ENCODE measurements around the gene ANKRD10. TPM values are rescaled to one million over a fixed set of nuclear protein-coding genes. Genes with fewer than 3 reads are reported as not detected.

ANKRD10 gene
- total RNA-seq, 4 donors from 2014 or later = 39.5 to 94.4 (median 56.2) TPM

- WGBS = 71% methylated on average over 19 of the region's 19 CpGs
- peaks cover 36% of the 10 kb centered on the region for H3K4me1 ChIP-seq
Measured at GRCh38 chr13:110873639-110874507, 41.0 kb downstream of the ANKRD10 start.

DNA sequence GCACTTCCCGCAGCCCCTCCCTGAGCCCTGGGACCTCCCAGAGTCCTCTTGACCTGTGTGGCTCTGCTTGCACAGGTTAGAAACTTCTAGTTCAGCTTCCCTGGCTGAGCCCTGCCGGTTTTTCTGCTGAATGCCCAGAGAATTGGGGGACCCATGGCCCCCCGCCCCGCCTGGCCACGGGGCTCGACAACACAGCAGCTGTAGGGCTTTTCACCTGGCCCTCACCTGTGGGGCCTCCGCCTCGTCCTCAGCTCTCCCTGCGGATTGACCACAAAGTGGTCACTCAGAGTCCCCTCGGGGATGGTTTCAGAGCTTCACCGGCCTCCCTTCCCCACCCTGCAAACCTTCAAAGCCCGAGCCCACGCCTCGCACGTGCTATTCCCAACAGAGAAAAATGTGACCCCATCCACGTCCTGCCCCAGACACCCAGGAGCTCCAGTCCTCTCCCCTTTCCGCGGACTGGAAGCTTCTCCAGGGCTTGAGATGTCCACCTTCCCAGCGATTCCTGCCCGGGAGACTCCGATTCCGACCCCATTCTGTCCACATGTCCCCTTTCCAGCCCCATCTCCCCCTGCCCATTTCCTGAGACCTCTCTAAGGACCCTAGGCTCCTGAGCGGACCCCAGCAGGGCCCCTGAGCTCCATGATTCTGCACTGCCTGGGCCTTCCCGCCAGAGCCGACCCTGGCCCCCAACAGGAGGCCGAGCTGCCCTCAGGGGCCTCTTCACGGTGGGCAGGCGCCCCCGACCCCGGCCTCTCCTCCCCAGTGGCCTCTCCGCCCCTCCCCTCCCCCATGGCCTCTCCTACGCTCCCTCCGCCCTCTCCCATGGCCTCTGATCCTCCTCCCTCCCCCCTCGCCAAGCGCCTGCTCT lies 41.9 kb downstream of the ANKRD10 start:
- Histone ChIP-seq H3K4me1 (peaks cover 37% of the 10 kb centered on the region), H3K27me3 (no peaks in the 10 kb centered on the region), H3K9me3 (no peaks in the 10 kb centered on the region), H3K36me3 (no peaks in the 10 kb centered on the region), H3K27ac (no peak overlapping the region), H3K4me3 (no peak overlapping the region)
- no peak for DNase-seq (ENCODE audit: low spot score in 2 of 2)
- WGBS = 86% methylated on average over 35 of the region's 35 CpGs
- no peak for TF ChIP-seq EP300 (IDR thresholded peaks at IDR 0.05)
- TF ChIP-seq CTCF (IDR thresholded peaks at IDR 0.05) = no peak
- TF ChIP-seq POLR2AphosphoS5 (IDR thresholded peaks at IDR 0.05) = no peak
- no peak for TF ChIP-seq POLR2A (IDR thresholded peaks at IDR 0.05)

More at GRCh38 chr13:110873639-110874507, 41.0 kb downstream of the ANKRD10 start:
- Histone ChIP-seq H3K27me3 (no peaks in the 10 kb centered on the region), H3K4me3 (peak overlapping the region; percentile 42), H3K36me3 (no peaks in the 10 kb centered on the region), H3K9me3 (no peaks in the 10 kb centered on the region), H3K27ac (no peak overlapping the region)
- no peak for DNase-seq (ENCODE audit: low spot score in 2 of 2)
- no peak for TF ChIP-seq POLR2AphosphoS5 (IDR thresholded peaks at IDR 0.05)
- no peak for TF ChIP-seq CTCF (IDR thresholded peaks at IDR 0.05)
- TF ChIP-seq EP300 (IDR thresholded peaks at IDR 0.05) = no peak
- TF ChIP-seq POLR2A (IDR thresholded peaks at IDR 0.05) = no peak

DNA sequence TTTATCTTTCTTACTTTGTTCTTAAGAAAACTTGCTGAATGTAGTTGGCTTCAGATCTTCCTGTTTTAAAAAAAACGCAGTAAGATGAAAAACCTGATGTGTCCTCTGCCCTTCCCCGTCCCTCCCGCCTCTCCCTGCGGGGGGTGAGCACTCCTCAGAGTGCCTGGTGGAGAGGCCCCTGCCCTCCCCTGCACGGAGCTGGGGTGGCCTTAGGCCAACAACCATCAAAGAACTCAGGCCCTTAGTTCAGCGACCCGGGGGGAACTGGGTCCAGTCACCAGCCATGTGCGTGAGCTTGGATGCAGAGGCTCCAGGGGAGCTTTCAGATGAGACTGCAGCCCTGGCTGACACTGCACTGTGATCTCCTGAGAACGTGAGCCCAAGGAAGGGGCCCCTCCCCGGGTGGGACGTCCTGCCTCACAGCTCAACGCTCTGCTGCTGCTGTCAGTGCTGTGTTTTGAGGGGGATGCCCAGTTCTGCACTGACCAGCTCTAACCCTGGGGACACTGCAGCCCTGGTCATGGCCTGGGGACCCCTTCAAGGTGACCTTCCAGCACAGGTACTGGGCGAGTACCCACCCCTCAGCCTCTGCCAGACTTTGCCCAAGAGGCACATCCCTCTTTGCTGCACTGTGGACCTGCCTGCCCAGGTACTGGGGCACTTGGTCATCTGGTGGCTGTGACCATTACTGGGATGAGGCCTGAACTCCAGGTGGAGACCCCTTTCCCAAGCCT lies 42.7 kb downstream of the ANKRD10 start:
- Histone ChIP-seq H3K27me3 (no peaks in the 10 kb centered on the region), H3K4me3 (no peak overlapping the region), H3K27ac (no peak overlapping the region), H3K9me3 (no peaks in the 10 kb centered on the region), H3K36me3 (no peaks in the 10 kb centered on the region), H3K4me1 (peaks cover 37% of the 10 kb centered on the region)
- WGBS = 35% methylated on average over 5 of the region's 13 CpGs
- no peak for TF ChIP-seq POLR2AphosphoS5 (IDR thresholded peaks at IDR 0.05)
- TF ChIP-seq POLR2A (IDR thresholded peaks at IDR 0.05) = no peak
- no peak for TF ChIP-seq CTCF (IDR thresholded peaks at IDR 0.05)
- TF ChIP-seq EP300 (IDR thresholded peaks at IDR 0.05) = no peak
- DNase-seq (ENCODE audit: low spot score in 2 of 2) = no peak

- no peaks in the 10 kb centered on the region for H3K27me3 ChIP-seq
- peak; percentile 86 to 91 for DNase-seq (ENCODE audit: low spot score in 2 of 2)
- H3K4me1 ChIP-seq = peaks cover 35% of the 10 kb centered on the region
- H3K4me3 ChIP-seq = peak overlapping the region; percentile 28
- 26% methylated on average over 33 of the region's 34 CpGs for WGBS
- H3K36me3 ChIP-seq = no peaks in the 10 kb centered on the region
- H3K27ac ChIP-seq = peak overlapping the region; percentile 72
- no peaks in the 10 kb centered on the region for H3K9me3 ChIP-seq
- peak in 2 of 3 donors; percentile 85 to 86 for TF ChIP-seq POLR2AphosphoS5 (IDR thresholded peaks at IDR 0.05)
- no peak for TF ChIP-seq CTCF (IDR thresholded peaks at IDR 0.05)
- TF ChIP-seq EP300 (IDR thresholded peaks at IDR 0.05) = no peak
- no peak for TF ChIP-seq POLR2A (IDR thresholded peaks at IDR 0.05)
Measured at GRCh38 chr13:110869805-110870706, 44.8 kb downstream of the ANKRD10 start.
